Heart left ventricle (tissue), 16 donors: ENCODE data around the gene NFATC1. TPM values are rescaled to one million over a fixed set of nuclear protein-coding genes. Genes with fewer than 3 reads are reported as not detected.
A peak's percentile ranks its signal among the peaks of the same experiment; 100 is the strongest.

Experiments
- ATAC-seq, 4 donors: fragments of 200-7000 bp; cut with Tn5 transposase; one replicate each; pipeline ENCODE4 v1.9.1; 2020 to 2022; ENCODE audit warnings: moderate library complexity in 4 of 4, mild to moderate bottlenecking in 3 of 4, moderate number of reproducible peaks in 1 of 4
- DNase-seq, 5 donors: peaks; one replicate each; pipeline ENCODE4 v3.0.0-alpha.2; 2020
- H3K27ac ChIP-seq, 12 donors: fragments of 200-600 bp; sonication (generic) in 4 of 12; one replicate each; pipeline versions ENCODE4 v1.5.0 to v1.8.0; 2016 to 2022; ENCODE audit warnings: mild to moderate bottlenecking in 2 of 12
- H3K27me3 ChIP-seq, 9 donors: fragments of 200-600 bp; sonication (generic) in 2 of 9; one replicate each; pipeline versions ENCODE4 v1.5.1 to v1.8.0; 2016 to 2022; ENCODE audit warnings: mild to moderate bottlenecking in 3 of 9
- H3K36me3 ChIP-seq, 9 donors: fragments of 200-600 bp; sonication (generic) in 2 of 9; one replicate each; pipeline versions ENCODE4 v1.5.0 to v1.8.0; 2018 to 2022; ENCODE audit warnings: mild to moderate bottlenecking in 2 of 9
- H3K4me1 ChIP-seq, 12 donors: fragments of 200-600 bp; sonication (generic) in 4 of 12; one replicate each; pipeline versions ENCODE4 v1.5.0 to v1.8.0; 2016 to 2022; ENCODE audit warnings: mild to moderate bottlenecking in 3 of 12
- H3K4me3 ChIP-seq, 12 donors: fragments of 200-600 bp; sonication (generic) in 4 of 12; one replicate each; pipeline versions ENCODE4 v1.5.0 to v1.8.0; 2017 to 2022; ENCODE audit warnings: mild to moderate bottlenecking in 9 of 12, moderate library complexity in 4 of 12
- H3K9me3 ChIP-seq, 12 donors: fragments of 200-600 bp; sonication (generic) in 4 of 12; one replicate each; pipeline versions ENCODE4 v1.5.0 to v1.8.0; 2016 to 2022; ENCODE audit warnings: mild to moderate bottlenecking in 1 of 12
- CTCF ChIP-seq, 12 donors: fragments of 200-600 bp; sonication (generic) in 4 of 12; IDR thresholded peaks; one replicate each; pipeline versions ENCODE4 v1.5.0 to v1.8.0; 2018 to 2022; ENCODE audit warnings: antibody characterized with exemption in 12 of 12, mild to moderate bottlenecking in 5 of 12
- POLR2A ChIP-seq, 2 donors: fragments of 450-650 bp; IDR thresholded peaks; one replicate each; pipeline ENCODE4 v1.6.1; 2017; ENCODE audit warnings: antibody characterized with exemption in 2 of 2, mild to moderate bottlenecking in 2 of 2, moderate library complexity in 2 of 2
- WGBS, 4 donors: extraction: QIAGEN DNeasy Blood & Tissue Kit in 2 of 4; methylation state at CpG; one replicate each; pipeline versions ENCODE4 v1.1.5 to v1.1.7; 2013 to 2018; 5-methylcytosine and 5-hydroxymethylcytosine counted together
- intact Hi-C, 10 donors: fragments of 100-400 bp; cut with DNase I; formaldehyde crosslinking; loops; one replicate each; pipeline versions ENCODE4 v1.11.1 to v1.14.2; 2022
- polyA plus RNA-seq, 2 donors: library from polyadenylated mRNA; stranded (reverse); fragments of 200-250 nt; gene quantifications; one replicate each; pipeline ENCODE4 v1.2.3, GENCODE V29; 2013
- total RNA-seq, 9 donors: library from RNA; depleted of rRNA in 2 of 9; stranded (reverse); fragments of >200 nt in 2 of 9; fragmentation: NEBNext Ultra II Directional in 3 of 9; extraction: Animal tissue kit (Norgen Biotek cat#: 25700) in 3 of 9; gene quantifications; one replicate each; pipeline versions ENCODE4 v1.1.0 to v1.2.4, GENCODE V29; 2016 to 2023
- donor health status: ischemic (EF 13 %, LVEDD 7.1; RV severe dilation, severe dysfunction).
- donor health status: healthy with polysubstance abuse.
- donor health status: DM: no; HTN: yes; CAD: no.
- donor health status: DM: no; HTN: no; CAD: no.
- donor health status: ischemic (EF 25% LVEDD 6.9; RV normal size, moderate dysfunction).
- donor health status: ischemic (EF 25% LVEDD 5.7; RV mildly dilated, moderate dysfunction).
- donor health status: healthy.
- donor health status: DM: yes; HTN: yes; CAD: no.
- donor health status: ischemic (EF 35%, LVEDD 5.7; RV mildly dilated, moderate dysfunction).
- donor health status: nonischemic (EF 11% LVEDD 7.7; RV severe dilation, severe dysfunction).
- donor health status: DM: yes; HTN: yes; CAD: no.
- donor health status: PGD.
- donor health status: ischemic (EF 29% LVEDD 5.4; RV normal size, mild dysfunction).
- donor health status: nonischemic (EF 23%, LVEDD 6.1; RV moderate dilation, normal function).

The NFATC1 gene
- total and polyA plus RNA-seq, 11 donors, result 6.5 to 26.7 (median 15.3) TPM

GRCh38 chr18:79563949-79564348 lies 168.2 kb downstream of the NFATC1 start:
- ATAC-seq (no peak), DNase-seq (no peak)
- Histone ChIP-seq H3K27ac (no peak overlapping the region), H3K4me3 (no peak overlapping the region), H3K36me3 (no peaks in the 10 kb centered on the region), H3K4me1 (peaks cover 0 to 30% (median 11%) of the 10 kb centered on the region in 12 donors), H3K9me3 (no peaks in the 10 kb centered on the region), H3K27me3 (no peaks in the 10 kb centered on the region)
- intact Hi-C loops, result no loop called here
- WGBS, 4 donors, result 93 to 97% (median 95%) methylated on average over 6 of the region's 6 CpGs
- no peak for TF ChIP-seq CTCF (IDR thresholded peaks at IDR 0.05)
- TF ChIP-seq POLR2A (IDR thresholded peaks at IDR 0.05), result no peak

GRCh38 chr18:79564441-79564840 lies 168.7 kb downstream of the NFATC1 start:
- DNase-seq, result no peak
- no peak for TF ChIP-seq POLR2A (IDR thresholded peaks at IDR 0.05)
- TF ChIP-seq CTCF (IDR thresholded peaks at IDR 0.05), result no peak
- ATAC-seq, result no peak
- H3K4me1 ChIP-seq, result peaks cover 0 to 30% (median 11%) of the 10 kb centered on the region in 12 donors
- intact Hi-C loops, result no loop called here
- H3K4me3 ChIP-seq, result no peak overlapping the region
- no peak overlapping the region for H3K27ac ChIP-seq
- no peaks in the 10 kb centered on the region for H3K9me3 ChIP-seq
- H3K36me3 ChIP-seq, result no peaks in the 10 kb centered on the region
- H3K27me3 ChIP-seq, result no peaks in the 10 kb centered on the region
- 79 to 88% (median 86%) methylated on average over 6 of the region's 6 CpGs for WGBS, 4 donors

- H3K9me3 ChIP-seq, result peaks cover 0 to under 1% (median 0%) of the 10 kb centered on the region in 12 donors
- H3K4me1 ChIP-seq, result peaks cover 0 to 30% (median 11%) of the 10 kb centered on the region in 12 donors
- DNase-seq (peak in 3 of 5 donors; percentile 15 to 40 (median 25)), ATAC-seq (no peak)
- WGBS, 4 donors, result 90 to 94% (median 93%) methylated on average over 24 of the region's 24 CpGs
- H3K4me3 ChIP-seq, result no peak overlapping the region
- TF ChIP-seq POLR2A (IDR thresholded peaks at IDR 0.05) (no peak), CTCF (IDR thresholded peaks at IDR 0.05) (no peak)
- peak overlapping the region in 8 of 12 donors; percentile 41 to 85 (median 54) for H3K27ac ChIP-seq
- intact Hi-C loops, result no loop called here
- no peaks in the 10 kb centered on the region for H3K27me3 ChIP-seq
- H3K36me3 ChIP-seq, result no peaks in the 10 kb centered on the region
Observed at GRCh38 chr18:79566771-79567431, 171.2 kb downstream of the NFATC1 start.

GRCh38 chr18:79567481-79568147 lies 171.9 kb downstream of the NFATC1 start:
- 23 to 34% (median 24%) methylated on average over 26 to 28 of the region's 28 CpGs for WGBS, 4 donors
- intact Hi-C loops, result no loop called here
- H3K4me1 ChIP-seq, result peaks cover 0 to 30% (median 11%) of the 10 kb centered on the region in 12 donors
- H3K4me3 ChIP-seq, result peak overlapping the region in 4 of 12 donors; percentile 5 to 29 (median 15)
- peaks cover 0 to 8% (median 3%) of the 10 kb centered on the region in 12 donors for H3K9me3 ChIP-seq
- peak; percentile 63 to 85 (median 80) for DNase-seq
- H3K27me3 ChIP-seq, result no peaks in the 10 kb centered on the region
- TF ChIP-seq POLR2A (IDR thresholded peaks at IDR 0.05) (no peak), CTCF (IDR thresholded peaks at IDR 0.05) (no peak)
- no peaks in the 10 kb centered on the region for H3K36me3 ChIP-seq
- peak; percentile 68 to 93 (median 89) for ATAC-seq
- H3K27ac ChIP-seq, result peak overlapping the region in 9 of 12 donors; percentile 12 to 85 (median 51)
